NCI-H146 (cell line): ENCODE measurements around the gene SMCO4.

Source experiments
- DNase-seq: peaks from one replicate; lab custom pipeline; 2025; lab: John Stamatoyannopoulos, UW

Gene SMCO4

DNA sequence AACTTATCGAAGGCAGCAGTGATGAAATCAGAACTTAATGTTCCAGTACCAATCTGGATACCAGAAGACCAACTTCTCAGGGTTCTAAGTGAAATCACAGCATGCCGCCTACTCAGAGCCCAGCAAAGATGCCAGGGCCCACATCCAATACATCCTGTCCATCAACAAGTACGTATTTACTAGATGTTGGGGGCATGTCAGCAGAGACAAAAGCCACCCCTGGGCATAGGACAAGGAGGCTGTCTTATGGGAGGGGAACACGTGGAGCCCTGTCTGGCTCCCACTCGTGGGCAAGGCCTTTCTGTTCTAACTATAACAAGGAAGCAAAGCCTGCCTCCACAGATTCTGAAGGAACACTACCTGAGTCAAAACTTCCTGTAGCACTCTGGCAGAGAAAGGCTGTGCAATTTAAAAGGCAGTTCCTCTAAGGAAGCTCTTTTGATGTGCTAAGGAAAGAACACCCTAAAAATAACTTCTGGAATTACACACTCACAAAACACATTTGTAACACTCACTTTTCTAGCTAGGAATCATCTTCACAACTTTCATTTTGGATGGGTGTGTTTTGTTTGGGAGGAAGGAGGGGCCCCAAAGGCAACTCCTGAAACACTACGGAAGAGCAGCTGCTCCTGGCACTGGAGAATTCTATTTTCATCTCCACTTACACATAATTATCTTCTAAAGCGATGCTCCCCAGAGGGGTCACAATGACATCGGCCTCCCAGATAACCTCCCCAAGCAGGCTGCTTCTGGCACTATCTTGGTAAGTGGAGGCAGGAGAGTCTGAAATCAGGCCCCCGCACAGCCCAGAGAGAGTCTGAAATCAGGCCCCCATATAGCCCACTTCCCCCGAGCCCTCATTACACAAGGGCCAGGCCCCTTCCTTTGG, 14.2 kb downstream of the SMCO4 start:
- no peak for DNase-seq

DNA sequence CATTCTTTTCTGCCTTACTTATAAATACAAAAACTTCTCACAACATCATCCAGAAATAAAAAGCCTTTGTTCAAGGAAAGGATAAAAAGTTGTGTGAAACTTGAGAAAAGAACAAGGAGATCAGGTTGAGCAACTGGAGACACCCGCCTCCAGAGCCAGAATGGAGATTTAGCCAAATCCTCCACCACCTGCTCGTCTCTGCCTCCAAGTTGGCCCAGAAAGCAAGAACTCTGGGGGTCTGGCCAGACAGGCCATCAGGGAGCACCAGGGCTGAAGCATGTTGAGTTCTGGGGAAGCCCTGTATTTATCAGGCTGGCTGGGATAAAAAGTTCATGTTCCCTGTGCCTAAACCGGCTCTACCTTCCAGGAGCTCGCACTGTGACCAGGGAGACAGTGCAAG, 14.9 kb downstream of the SMCO4 start:
- DNase-seq: no peak

DNA sequence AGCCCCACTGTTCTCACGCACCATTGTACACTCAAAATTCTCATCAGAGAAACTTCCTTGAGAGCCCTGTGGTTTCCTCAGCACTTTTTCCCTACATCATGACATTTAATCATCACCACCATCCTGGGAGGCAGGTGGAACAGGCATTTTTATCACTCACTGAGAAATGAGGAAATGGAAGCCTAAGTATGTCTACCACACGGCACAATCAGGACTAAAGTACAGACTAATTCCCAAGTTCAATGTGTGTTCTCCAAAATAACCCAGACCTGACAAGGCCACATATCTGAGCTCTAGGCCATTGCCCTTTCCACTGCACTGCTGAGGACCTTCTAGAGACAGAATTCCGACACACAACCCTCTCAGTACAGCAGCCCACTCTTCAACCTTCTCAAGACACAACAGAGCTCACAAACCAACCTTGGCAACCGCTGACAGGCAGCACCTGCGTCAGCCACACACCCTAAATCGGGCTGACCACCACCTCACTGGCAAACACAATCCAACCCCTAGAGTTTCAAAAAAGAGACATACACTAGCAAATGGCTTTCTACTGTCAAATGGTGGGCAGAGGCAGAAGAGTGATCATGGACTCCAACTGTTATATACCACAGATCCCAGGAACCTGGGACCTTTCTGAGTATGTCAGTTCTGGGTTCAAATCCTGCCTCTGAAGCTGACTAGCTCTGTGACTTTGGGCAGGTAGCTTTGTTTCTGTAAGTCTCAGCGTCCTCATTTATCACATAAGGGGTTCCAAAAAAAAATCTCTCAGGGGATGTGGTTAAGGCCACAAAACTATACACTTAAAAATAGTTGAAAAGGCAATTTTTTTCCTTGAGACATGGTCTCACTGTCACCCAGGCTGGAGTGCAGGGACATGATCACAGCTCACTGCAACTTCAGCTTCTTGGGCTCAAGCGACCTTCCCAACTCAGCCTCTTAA, 16.3 kb downstream of the SMCO4 start:
- DNase-seq: no peak

DNA sequence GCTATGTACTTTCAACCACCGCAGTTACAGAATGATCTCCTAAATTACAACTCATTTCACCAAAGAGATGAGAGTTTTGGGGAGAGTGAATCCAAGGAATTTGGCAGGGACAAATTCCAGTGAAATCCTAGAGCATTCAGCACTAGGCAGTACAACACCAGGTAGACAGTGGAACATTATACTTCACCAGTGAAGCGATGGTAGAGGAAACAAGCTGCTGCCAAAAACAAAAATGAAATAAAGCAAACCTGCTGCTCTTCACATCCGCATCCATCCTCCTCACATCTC, 16.9 kb downstream of the SMCO4 start:
- no peak for DNase-seq

DNA sequence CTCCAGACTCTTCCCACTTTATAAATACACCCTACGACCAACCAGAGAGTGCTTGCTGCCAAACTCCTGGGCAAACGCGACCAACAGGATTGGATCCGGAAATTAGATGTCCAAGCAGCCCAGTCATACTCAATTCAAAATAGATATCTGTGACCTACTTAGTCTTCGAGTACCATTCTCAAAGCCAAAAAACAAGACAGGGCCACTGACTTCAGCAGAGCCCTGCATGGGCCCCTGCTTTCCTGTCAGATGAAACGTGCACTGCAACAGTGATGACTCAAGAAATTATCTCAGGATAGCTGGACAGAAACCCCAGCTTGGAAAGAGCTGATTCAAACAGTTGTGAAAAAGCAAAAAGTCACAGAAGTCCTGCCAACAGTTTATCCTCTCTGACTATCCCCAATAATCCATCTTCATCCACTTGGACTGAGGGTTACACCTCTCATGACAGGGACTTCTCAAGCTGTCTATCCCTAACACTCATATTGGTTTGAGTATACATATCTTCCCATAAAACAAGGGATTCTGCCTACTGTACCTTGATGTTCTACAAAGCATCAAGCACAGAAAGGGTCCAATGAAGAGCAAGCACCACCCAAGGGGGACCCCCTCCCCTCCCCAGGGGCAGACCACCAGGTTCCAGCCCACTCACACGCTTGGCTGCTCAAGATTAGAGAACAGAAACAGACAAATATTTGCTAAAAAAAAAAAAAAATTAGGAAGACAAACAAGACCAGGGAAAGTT, 17.4 kb downstream of the SMCO4 start:
- no peak for DNase-seq

DNA sequence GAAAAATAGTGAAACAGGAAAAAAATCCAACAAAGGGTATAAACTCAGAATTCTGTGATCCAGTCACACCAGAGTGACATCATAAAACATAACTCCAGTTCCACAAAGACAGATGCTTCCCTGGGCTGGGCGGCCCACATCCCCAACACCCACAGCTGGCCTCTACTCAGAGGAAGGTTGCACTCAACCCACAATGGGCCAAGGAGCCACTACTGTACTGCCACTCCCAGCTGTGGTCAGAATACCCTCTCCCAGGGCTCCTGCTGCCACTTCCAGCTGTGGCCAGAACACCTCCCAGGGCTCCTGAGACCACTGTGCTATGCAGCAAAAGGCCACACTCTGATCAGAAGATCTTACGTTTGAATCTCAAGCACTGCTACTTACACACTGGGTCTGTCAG, 18.3 kb downstream of the SMCO4 start:
- DNase-seq: no peak

DNA sequence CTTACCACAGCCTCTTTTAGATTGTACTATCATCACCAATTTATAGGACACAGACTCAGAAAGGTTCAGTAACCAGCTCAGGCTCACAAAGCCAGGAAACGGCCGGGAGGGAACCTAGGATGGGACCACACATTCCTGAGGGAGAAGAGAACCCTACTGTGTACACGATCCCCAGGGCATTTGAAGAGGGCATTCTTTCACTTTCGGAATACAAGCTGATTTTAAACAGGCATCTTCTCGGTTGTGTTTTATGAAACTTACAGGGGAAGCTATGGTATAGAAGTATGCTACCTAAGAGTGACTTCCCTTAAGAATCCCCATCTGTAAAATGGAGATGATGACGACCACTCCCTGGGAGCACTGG, 19.0 kb downstream of the SMCO4 start:
- DNase-seq: no peak

DNA sequence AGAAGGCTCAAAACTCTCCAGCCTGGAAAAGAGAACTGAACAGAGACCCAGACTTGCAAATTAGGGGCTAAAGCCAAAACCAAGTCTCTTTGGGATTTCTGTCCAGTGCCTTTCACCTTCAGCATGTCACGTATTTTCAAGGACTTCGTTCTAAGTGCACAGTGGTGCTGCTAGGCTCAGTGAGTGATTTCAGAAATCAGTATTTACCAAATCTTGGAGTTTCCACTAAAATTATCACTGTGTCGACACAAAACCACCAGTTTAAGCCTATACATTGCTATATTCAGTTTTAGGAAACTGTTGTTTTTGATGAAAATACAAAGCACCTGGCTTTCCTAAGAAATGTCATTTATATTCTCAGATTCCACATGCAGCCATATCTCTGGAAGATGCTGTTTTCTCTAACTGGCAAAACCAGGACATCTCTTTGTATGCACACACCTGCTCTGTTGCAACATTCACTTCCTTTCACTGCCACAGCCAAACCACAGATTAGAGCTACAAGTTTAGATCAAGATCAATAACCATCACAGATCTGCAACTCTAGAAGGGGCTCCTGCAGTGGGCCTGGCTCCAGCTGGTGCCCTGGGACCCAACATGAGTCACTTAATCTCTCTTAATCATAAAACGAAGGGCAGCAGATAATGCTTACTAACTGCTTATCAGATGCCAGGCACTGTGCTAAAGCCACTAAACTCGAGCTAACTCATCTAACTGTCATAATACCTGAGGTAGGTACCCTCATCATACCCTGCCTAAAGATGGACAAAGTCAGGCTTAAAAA, 22.3 kb downstream of the SMCO4 start:
- DNase-seq: peak; percentile 17

DNA sequence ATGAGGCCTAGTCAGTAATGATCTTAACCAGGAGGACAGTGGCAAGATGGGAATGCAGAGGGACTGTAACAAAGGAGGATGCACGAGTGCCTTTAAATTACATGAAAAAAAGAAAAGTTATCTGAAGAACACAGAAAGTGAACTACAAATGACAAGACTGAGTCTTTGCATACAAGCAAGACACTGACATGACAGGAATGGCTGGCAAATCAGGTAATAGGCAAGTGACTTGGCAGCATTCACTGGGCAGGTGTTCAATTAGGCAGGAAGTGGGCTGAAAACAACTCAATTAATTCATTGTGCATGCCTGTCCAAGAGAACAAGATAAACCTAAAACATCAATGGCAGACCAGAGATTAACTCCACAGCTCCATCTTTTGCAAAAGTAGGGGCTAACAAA, 24.0 kb downstream of the SMCO4 start:
- DNase-seq: peak; percentile 50

DNA sequence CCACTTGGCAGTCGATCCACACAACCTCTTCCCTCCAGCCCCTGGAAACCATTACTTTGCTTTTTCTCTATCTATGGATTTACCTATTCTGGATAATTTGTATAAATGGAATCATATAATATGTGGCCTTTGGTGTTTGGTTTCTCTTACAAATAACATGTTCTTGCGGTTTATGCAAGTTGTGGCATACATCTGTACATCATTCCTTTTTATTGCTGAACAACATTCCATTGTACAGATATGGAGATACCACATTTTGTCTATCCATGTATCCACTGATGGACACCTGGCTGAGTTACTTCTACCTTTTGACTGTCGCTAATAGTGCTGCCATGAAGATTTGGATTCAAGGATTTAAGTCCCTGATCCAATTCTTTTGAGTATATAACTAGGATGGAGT, 25.1 kb downstream of the SMCO4 start:
- no peak for DNase-seq

DNA sequence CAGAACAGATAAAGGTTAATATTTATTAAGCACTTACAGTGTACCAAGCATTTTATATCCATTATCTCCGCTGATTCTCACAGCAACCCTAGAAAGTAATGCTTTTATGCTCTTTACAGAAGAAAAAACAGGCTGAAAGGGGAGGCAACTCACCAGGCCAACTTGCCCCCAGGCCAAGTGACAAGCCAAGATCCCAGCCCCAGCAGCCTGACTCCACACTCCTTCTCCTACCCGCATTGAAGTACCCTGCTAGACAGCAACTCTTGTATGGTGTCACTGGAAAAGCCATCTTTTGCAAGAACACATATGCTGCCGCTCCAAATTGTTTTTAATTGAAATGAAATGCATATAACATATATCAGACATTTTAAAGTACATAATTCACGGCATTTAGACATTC, 25.6 kb downstream of the SMCO4 start:
- DNase-seq: no peak

DNA sequence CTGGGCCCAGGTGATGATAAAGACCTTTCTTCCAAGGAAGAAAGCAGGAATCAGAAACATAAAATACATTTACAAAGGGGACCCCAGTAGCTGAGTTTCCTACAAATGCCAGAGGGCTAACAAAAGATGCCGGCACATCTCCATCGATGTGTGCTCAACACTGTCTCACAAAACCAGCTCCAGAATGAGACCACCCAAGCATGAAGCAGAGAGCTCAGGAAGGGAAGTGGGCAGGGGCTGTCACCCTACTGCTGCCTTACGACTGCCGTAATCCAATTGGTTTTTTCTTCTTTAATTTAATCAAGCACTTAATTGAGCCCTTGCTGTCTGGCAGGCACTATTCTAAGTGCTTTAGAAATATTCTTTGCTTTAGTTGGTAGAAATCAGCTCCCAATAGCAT, 26.1 kb downstream of the SMCO4 start:
- DNase-seq: no peak

DNA sequence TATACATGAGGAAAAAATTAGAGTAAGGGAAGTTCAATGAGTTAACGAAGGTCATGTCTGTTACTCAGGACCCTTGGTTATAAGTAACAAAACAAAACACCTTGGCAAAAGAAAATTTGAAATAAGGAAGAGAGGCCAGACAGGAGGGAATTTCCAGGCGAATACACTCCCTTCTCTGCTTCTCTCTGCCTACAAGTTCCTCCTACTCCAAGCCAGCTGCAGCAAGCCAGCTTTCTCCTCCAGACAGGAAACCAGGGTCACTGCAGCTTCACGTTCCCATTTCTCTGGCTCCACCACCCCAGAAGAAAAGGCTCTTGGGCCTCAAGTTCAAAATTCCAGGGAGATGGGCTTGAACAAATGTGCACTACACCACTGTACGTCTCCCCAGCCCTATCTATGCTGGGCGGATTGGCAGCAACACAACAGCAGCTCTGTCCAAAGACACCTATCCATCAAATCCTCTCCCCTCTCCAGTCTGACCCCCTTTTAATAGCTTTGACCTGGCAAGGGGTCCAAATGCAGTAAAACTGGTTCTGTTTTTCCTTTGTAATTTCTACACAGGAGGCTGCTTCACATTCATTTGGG, 27.7 kb downstream of the SMCO4 start:
- no peak for DNase-seq

DNA sequence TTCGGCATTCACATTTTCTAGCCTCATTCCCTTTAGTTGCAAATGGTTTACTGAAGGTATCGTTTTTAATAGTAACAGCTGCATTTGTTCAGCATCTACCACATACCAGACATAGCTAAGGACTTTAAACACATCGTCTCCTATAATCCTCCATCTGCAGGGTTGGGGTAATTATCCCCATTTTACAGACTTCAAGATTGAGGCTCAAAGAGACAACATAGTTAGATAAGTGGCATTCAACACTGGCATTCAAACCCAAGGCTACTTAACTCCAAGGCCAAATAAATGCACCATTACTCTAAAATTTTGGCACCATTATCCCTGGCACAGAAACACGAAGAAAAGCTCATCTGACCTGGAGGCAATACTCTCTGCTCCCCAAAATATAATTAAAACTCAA, 28.5 kb downstream of the SMCO4 start:
- DNase-seq: no peak

DNA sequence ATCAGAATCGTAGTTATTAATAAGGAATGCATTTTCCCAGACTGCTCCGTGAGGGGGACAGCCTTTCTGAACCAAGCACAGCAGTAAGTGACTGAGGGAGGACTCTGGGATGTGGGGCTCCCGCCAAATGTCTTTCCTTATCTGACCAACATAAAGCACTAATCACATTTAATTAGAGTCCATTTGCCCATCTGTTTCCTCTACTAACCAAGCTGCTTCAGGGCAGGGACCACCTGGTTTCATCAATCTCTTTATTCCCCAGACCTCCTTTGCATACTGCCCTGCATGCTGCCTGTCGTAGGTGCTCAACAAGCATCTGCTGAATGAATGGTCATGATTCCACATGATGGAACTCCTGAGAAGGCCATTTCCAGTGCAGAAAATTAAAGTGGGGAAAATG, 29.4 kb downstream of the SMCO4 start:
- peak; percentile 75 for DNase-seq

DNA sequence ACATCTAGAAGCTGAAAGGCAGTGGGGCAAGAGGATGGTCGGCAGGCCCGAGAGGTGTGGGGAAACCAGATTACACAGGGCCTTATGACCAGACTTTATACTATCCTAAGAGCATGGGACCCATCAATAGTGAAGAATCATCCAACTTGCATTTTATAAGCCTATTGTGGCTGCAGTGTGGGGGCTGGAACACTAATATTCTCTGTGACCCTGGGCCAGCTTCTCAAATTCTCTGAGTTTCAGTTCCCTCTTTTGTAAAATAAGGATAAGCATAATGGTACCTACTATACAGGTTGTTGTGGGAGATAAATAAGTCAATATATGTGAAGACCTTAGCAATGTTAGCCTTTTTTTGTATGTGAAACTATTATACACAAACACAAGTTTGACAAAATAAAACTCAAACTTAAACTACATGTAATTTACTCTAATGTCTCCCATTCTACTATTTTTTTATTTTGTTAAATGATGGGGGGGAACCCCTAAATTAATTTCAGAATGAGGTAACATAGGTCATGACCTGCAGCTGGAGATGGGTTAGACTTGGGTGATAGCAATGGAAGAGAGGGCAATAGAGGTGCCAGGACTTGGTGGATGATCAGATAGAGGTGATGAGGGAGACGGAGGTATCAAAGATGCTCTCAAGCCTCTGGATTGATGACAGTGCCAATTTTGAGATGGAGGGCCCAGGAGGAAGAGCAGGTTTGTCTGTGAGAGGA, 30.1 kb downstream of the SMCO4 start:
- DNase-seq: no peak

DNA sequence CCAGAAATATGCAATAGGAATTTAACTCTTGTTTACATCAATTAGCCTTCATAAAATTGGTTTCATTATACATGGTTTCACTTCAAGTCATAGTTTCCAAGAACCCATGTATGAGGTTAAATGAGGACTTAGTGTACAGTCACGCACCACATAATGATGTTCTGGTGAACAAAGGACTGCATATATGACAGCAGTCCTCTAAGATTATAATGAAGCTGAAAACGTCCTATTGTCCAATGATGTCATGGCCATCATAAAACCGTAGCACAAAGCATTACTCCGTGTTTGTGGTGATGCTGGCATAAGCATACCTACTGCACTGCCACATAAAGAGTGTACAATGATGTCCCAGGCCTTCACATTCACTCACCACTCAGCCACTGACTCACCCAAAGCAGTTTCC, 31.1 kb downstream of the SMCO4 start:
- no peak for DNase-seq

DNA sequence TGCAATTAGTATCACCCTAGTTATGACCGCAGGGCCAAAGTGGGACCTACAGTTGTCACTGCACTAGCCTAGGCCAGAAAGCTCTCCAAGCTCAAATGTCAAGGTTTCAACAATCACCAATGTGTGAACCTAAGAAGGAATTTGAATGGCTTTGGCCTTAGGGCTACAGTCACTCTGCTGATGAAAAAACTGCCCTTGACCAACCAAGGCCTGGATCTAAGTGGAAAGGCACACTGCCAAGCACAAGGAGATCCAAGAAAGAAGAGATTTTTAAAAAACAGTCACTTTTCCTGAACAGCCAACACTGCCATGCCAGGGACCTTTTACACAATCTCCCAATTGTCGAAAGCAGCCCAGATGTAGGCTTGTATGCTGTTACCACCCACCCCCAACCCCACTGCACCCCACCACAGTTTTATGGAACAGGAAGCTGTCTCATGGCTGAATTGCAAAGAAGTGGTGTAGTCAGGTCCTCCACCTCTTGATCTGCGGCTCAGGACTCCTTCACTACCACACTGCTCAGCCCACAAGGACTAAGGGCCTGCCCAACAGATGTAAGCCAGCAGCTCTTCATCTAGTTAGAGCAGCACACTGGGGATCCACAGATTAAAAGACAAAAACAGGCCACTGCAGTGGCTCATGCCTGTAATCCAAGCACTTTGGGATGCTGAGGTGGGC, 32.9 kb downstream of the SMCO4 start:
- no peak for DNase-seq

DNA sequence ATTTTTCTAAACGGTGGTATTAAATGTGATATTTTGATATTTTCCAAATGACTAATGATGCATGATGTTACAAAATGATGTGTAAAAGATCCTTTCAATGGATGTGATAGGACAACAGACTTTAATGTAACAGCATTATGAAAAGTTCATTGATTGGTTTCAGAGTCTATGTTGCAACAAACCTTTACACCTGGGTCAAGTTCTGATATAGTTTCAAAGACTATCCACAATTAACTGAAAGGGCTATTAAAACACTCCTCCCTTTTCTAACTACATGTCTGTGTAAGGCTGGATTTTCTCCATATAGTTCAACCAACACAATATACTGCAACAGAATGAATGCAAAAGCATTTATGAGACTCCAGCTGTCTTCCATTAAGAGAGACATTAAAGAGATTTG, 35.7 kb downstream of the SMCO4 start:
- DNase-seq: no peak

DNA sequence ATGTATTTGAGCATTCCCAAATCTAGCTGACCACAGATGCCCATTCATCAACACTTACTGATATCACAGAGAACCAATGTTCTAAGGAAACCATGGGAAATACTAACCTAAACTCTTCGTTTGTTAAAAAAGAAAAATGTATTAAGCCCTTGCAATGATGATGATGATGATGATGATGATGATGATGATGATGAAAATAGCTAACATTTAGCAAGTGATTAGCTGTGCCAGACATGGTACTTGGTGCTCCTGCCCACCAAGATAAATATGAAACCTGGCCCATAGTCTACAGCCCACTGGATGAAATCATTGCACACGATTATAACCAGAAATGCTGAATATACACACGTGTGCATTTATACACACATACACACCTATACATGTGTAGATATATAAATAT, 37.5 kb downstream of the SMCO4 start:
- no peak for DNase-seq
